Neural progenitor cell (in vitro differentiated cells): ENCODE data around the gene SFMBT2. TPM values are rescaled to one million over a fixed set of nuclear protein-coding genes. Genes with fewer than 3 reads are reported as not detected.

Source experiments
- DNase-seq: peaks from one replicate; pipeline ENCODE4 v3.0.0-alpha.2; 2016; ENCODE audit warnings: low spot score
- H2AFZ ChIP-seq: fragments of 200-600 bp; sonication (generic); replicated peaks from 2 replicates; pipeline ENCODE4 v1.6.1; 2016; ENCODE audit warnings: antibody characterized with exemption
- H3F3A ChIP-seq: fragments of 200-600 bp; sonication (generic); 2 replicates; pipeline ENCODE4 v1.6.1; 2016; ENCODE audit warnings: antibody characterized with exemption, low read depth
- H3K27ac ChIP-seq: fragments of 200-600 bp; sonication (generic); 2 replicates; pipeline ENCODE4 v1.5.1; 2016; ENCODE audit warnings: mild to moderate bottlenecking
- H3K27me3 ChIP-seq: fragments of 200-600 bp; sonication (generic); 2 replicates; pipeline ENCODE4 v1.6.1; 2016; ENCODE audit warnings: mild to moderate bottlenecking, moderate library complexity
- H3K36me3 ChIP-seq: fragments of 200-600 bp; sonication (generic); 2 replicates; pipeline ENCODE4 v1.5.1; 2016
- H3K4me1 ChIP-seq: fragments of 200-600 bp; sonication (generic); 2 replicates; pipeline ENCODE4 v1.6.1; 2016; ENCODE audit warnings: mixed run types
- H3K4me2 ChIP-seq: fragments of 200-600 bp; sonication (generic); 2 replicates; pipeline ENCODE4 v1.6.1; 2016
- H3K4me3 ChIP-seq: fragments of 200-600 bp; sonication (generic); 2 replicates; pipeline ENCODE4 v1.5.1; 2016
- H3K79me2 ChIP-seq: fragments of 200-600 bp; sonication (generic); 2 replicates; pipeline ENCODE4 v1.6.1; 2016; ENCODE audit warnings: low read depth
- H3K9ac ChIP-seq: fragments of 200-600 bp; sonication (generic); 2 replicates; pipeline ENCODE4 v1.6.1; 2016
- H3K9me3 ChIP-seq: fragments of 200-600 bp; sonication (generic); 2 replicates; pipeline ENCODE4 v1.5.1; 2016; ENCODE audit warnings: low read depth
- H4K20me1 ChIP-seq: fragments of 200-600 bp; sonication (generic); 2 replicates; pipeline ENCODE4 v1.6.1; 2016; ENCODE audit warnings: low read depth
- H3K27ac Mint-ChIP-seq: 3 replicates; pipeline ENCODE4 v1.8.0; 2021; ENCODE audit warnings: mixed read lengths
- H3K27me3 Mint-ChIP-seq: 2 replicates; pipeline ENCODE4 v1.8.0; 2022; ENCODE audit warnings: low read depth, mild to moderate bottlenecking, inconsistent platforms, moderate library complexity, mixed read lengths; ENCODE audit not compliant: insufficient read depth
- H3K36me3 Mint-ChIP-seq: 3 replicates; pipeline ENCODE4 v1.8.0; 2021; ENCODE audit warnings: mixed read lengths
- H3K4me1 Mint-ChIP-seq: 3 replicates; pipeline ENCODE4 v1.8.0; 2021; ENCODE audit warnings: mixed read lengths
- H3K4me3 Mint-ChIP-seq: 3 replicates; pipeline ENCODE4 v1.8.0; 2021; ENCODE audit warnings: mild to moderate bottlenecking, moderate library complexity, mixed read lengths
- H3K9me3 Mint-ChIP-seq: 3 replicates; pipeline ENCODE4 v1.8.0; 2020; ENCODE audit warnings: mixed read lengths
- EZH2 ChIP-seq: fragments of 200-600 bp; sonication (generic); IDR thresholded peaks from 2 replicates; pipeline ENCODE4 v1.6.1; 2017; ENCODE audit warnings: antibody characterized with exemption, mild to moderate bottlenecking, moderate library complexity
- EZH2phosphoT487 ChIP-seq: fragments of 200-600 bp; sonication (generic); IDR thresholded peaks from 2 replicates; pipeline ENCODE4 v1.6.1; 2017; ENCODE audit warnings: antibody characterized with exemption
- total RNA-seq: library from RNA; depleted of rRNA; stranded (reverse); fragments of >200 nt; gene quantifications from 2 replicates; pipeline ENCODE4 v1.2.3, GENCODE V29; 2015; ENCODE audit warnings: low replicate concordance
- TF ChIP-seq, protein P1 (sequence below): fragments of 200-600 bp; sonication (generic); IDR thresholded peaks from 2 replicates; pipeline ENCODE4 v1.5.1; 2017; ENCODE audit warnings: antibody characterized with exemption, mild to moderate bottlenecking

SFMBT2 gene
- total RNA-seq, 1 donor from 2014 or later = 1.8 TPM

DNA sequence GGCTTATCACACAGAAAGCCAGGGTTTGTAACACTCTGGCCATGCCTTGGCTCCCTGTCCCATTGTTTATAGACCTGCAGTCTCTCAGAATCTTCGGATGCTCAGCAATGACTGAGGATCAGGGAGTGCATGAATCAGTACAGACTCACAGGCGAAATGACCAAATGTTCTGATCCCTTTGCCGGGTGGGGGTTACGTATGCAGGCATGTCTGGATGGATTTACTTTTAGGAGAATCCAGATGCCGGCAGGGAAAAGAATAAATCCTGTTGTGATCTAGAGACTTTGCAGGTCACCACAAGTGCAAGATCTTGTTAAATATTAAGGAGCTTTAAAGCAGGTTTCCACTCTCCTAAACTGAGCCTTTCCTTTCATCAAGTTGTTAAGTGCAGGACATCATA lies 149.5 kb downstream of the SFMBT2 start:
- H3K9me3 Mint-ChIP-seq = no peaks in the 10 kb centered on the region
- Histone ChIP-seq H3F3A (no peaks in the 10 kb centered on the region), H3K9me3 (no peaks in the 10 kb centered on the region), H2AFZ (no peak overlapping the region), H3K4me3 (no peak overlapping the region), H4K20me1 (no peaks in the 10 kb centered on the region), H3K9ac (no peak overlapping the region), H3K27me3 (no peaks in the 10 kb centered on the region), H3K36me3 (no peaks in the 10 kb centered on the region), H3K4me1 (peaks cover 6% of the 10 kb centered on the region), H3K79me2 (no peaks in the 10 kb centered on the region), H3K4me2 (no peak overlapping the region), H3K27ac (no peak overlapping the region)
- H3K27ac Mint-ChIP-seq = no peak overlapping the region
- H3K36me3 Mint-ChIP-seq = no peaks in the 10 kb centered on the region
- no peak overlapping the region for H3K4me3 Mint-ChIP-seq
- DNase-seq = no peak
- no peak for TF ChIP-seq EZH2
- no peak for TF ChIP-seq EZH2phosphoT487
- TF ChIP-seq, protein P1, sequence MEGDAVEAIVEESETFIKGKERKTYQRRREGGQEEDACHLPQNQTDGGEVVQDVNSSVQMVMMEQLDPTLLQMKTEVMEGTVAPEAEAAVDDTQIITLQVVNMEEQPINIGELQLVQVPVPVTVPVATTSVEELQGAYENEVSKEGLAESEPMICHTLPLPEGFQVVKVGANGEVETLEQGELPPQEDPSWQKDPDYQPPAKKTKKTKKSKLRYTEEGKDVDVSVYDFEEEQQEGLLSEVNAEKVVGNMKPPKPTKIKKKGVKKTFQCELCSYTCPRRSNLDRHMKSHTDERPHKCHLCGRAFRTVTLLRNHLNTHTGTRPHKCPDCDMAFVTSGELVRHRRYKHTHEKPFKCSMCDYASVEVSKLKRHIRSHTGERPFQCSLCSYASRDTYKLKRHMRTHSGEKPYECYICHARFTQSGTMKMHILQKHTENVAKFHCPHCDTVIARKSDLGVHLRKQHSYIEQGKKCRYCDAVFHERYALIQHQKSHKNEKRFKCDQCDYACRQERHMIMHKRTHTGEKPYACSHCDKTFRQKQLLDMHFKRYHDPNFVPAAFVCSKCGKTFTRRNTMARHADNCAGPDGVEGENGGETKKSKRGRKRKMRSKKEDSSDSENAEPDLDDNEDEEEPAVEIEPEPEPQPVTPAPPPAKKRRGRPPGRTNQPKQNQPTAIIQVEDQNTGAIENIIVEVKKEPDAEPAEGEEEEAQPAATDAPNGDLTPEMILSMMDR = no peak
- H3K27me3 Mint-ChIP-seq = no peaks in the 10 kb centered on the region
- peaks cover 36% of the 10 kb centered on the region for H3K4me1 Mint-ChIP-seq

DNA sequence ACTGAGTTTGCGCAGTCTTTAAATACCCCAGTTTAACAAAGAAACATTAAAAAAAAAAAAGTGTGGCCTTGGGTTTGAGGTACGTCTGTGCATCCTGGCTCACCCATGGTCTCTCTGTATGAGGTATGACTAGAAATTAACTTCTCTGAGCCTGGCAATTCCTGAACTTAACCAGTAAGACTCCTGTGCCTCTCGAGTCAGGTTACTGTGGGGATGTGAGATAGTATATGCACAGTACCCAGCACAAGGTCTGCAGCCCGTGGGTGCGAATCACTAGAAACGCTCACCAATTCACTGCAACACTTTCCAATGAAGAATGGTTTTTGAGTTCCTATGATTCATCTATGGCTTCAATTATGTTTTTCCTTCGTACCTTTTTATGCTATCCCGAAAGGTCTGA lies 149.9 kb downstream of the SFMBT2 start:
- Histone ChIP-seq H3K79me2 (no peaks in the 10 kb centered on the region), H3K4me3 (no peak overlapping the region), H3K27ac (no peak overlapping the region), H3K4me1 (peaks cover 6% of the 10 kb centered on the region), H3K4me2 (no peak overlapping the region), H2AFZ (no peak overlapping the region), H3K9ac (no peak overlapping the region), H3F3A (no peaks in the 10 kb centered on the region), H3K27me3 (no peaks in the 10 kb centered on the region), H3K9me3 (no peaks in the 10 kb centered on the region), H3K36me3 (no peaks in the 10 kb centered on the region), H4K20me1 (no peaks in the 10 kb centered on the region)
- DNase-seq = no peak
- H3K4me3 Mint-ChIP-seq = no peak overlapping the region
- H3K27ac Mint-ChIP-seq = no peak overlapping the region
- H3K27me3 Mint-ChIP-seq = peaks cover 1% of the 10 kb centered on the region
- H3K36me3 Mint-ChIP-seq = no peaks in the 10 kb centered on the region
- H3K4me1 Mint-ChIP-seq = peaks cover 36% of the 10 kb centered on the region
- no peak for TF ChIP-seq EZH2
- no peak for TF ChIP-seq EZH2phosphoT487
- TF ChIP-seq, protein P1 = no peak
- no peaks in the 10 kb centered on the region for H3K9me3 Mint-ChIP-seq

DNA sequence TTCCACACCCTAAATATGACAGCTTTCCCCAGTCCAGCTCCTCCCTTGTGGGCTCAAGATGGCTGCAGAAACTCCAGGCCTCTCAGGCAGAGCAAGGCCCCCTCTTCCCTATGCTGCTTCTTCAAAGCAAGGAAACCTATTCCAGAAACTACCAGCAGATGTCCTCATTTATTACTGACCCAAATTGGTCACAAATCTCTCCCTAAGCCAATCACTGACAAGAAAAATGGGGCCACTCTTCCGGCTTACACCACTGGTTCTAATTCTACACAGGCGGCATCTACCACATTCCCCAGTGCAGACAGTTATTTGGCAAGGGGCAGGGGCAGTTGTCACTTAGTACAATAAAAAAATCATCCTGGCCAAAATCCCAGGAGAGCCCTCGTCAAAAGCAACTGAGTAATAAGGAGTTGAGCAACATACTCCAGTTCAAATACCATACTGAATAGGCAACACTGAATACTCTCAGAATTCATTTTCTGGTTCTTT lies 150.4 kb downstream of the SFMBT2 start:
- no peaks in the 10 kb centered on the region for H4K20me1 ChIP-seq
- H3K9ac ChIP-seq = no peak overlapping the region
- H3K27ac Mint-ChIP-seq = no peak overlapping the region

More for the DNA sequence above, 150.4 kb downstream of the SFMBT2 start:
- TF ChIP-seq, protein P1 = peak; percentile 61
- no peak for TF ChIP-seq EZH2phosphoT487
- TF ChIP-seq EZH2 = no peak
- H3K27ac ChIP-seq = no peak overlapping the region
- Mint-ChIP-seq H3K9me3 (no peaks in the 10 kb centered on the region), H3K27me3 (peaks cover 2% of the 10 kb centered on the region), H3K4me3 (no peak overlapping the region), H3K4me1 (peaks cover 36% of the 10 kb centered on the region), H3K36me3 (no peaks in the 10 kb centered on the region)
- no peaks in the 10 kb centered on the region for H3K27me3 ChIP-seq
- H3K79me2 ChIP-seq = no peaks in the 10 kb centered on the region
- no peaks in the 10 kb centered on the region for H3F3A ChIP-seq
- peaks cover 6% of the 10 kb centered on the region for H3K4me1 ChIP-seq
- no peak overlapping the region for H3K4me3 ChIP-seq
- H3K9me3 ChIP-seq = no peaks in the 10 kb centered on the region
- H3K36me3 ChIP-seq = no peaks in the 10 kb centered on the region
- no peak overlapping the region for H3K4me2 ChIP-seq
- DNase-seq = peak; percentile 65
- H2AFZ ChIP-seq = no peak overlapping the region
